Neuronal stem cell (in vitro differentiated cells): Measurements from ENCODE around the gene CLCN4.

Experiments used
- DNase-seq: peaks from one replicate; pipeline ENCODE4 v3.0.0-alpha.2; 2013; ENCODE audit warnings: low spot score
- H2AFZ ChIP-seq: one replicate; pipeline ENCODE4 v1.6.1; 2013; ENCODE audit warnings: mild to moderate bottlenecking, low read length, inconsistent platforms
- H2AK5ac ChIP-seq: 2 replicates; pipeline ENCODE4 v1.6.1; 2013; ENCODE audit warnings: low read depth, mild to moderate bottlenecking, inconsistent platforms, low read length, moderate library complexity, mixed read lengths
- H2BK120ac ChIP-seq: 2 replicates; pipeline ENCODE4 v1.6.1; 2013; ENCODE audit warnings: low read depth, mild to moderate bottlenecking, inconsistent platforms, low read length, moderate library complexity, mixed read lengths
- H2BK12ac ChIP-seq: one replicate; pipeline ENCODE4 v1.6.1; 2013; ENCODE audit warnings: low read length, inconsistent platforms
- H2BK15ac ChIP-seq: 2 replicates; pipeline ENCODE4 v1.6.1; 2013; ENCODE audit warnings: mild to moderate bottlenecking, low read length, inconsistent platforms, mixed read lengths
- H2BK5ac ChIP-seq: one replicate; pipeline ENCODE4 v1.6.1; 2013; ENCODE audit warnings: inconsistent platforms, mild to moderate bottlenecking, low read length, moderate library complexity
- H3K14ac ChIP-seq: one replicate; pipeline ENCODE4 v1.6.1; 2013; ENCODE audit warnings: low read length, inconsistent platforms
- H3K18ac ChIP-seq: 2 replicates; pipeline ENCODE4 v1.6.1; 2013; ENCODE audit warnings: low read length, inconsistent platforms
- H3K23ac ChIP-seq: 2 replicates; pipeline ENCODE4 v1.6.1; 2013; ENCODE audit warnings: low read depth, mild to moderate bottlenecking, mixed read lengths, low read length, inconsistent platforms; ENCODE audit not compliant: poor library complexity
- H3K27ac ChIP-seq: replicated peaks from 3 replicates; pipeline ENCODE4 v1.5.1; 2013; ENCODE audit warnings: low read length, inconsistent platforms
- H3K27me3 ChIP-seq, 3 experiments: 2 replicates each; pipeline ENCODE4 v1.6.1; 2013; ENCODE audit warnings: low read length in 3 of 3, mild to moderate bottlenecking in 2 of 3, inconsistent platforms in 1 of 3, low read depth in 1 of 3, mixed read lengths in 1 of 3, moderate library complexity in 1 of 3; ENCODE audit not compliant: control insufficient read depth in 3 of 3, insufficient read depth in 3 of 3
- H3K36me3 ChIP-seq, 2 donors: replicated peaks in 1 of 2; 2 replicates each; pipeline ENCODE4 v1.6.1; 2013; ENCODE audit warnings: low read length in 2 of 2; ENCODE audit not compliant: control insufficient read depth in 2 of 2, insufficient read depth in 2 of 2
- H3K4ac ChIP-seq: 2 replicates; pipeline ENCODE4 v1.6.1; 2013; ENCODE audit warnings: inconsistent platforms, mild to moderate bottlenecking, low read length, moderate library complexity
- H3K4me1 ChIP-seq, 2 donors: 1 replicate in 1 of 2; 2 replicates in 1 of 2; pipeline ENCODE4 v1.6.1; 2013; ENCODE audit warnings: low read length in 2 of 2, low read depth in 1 of 2; ENCODE audit not compliant: control insufficient read depth in 2 of 2, insufficient read depth in 1 of 2
- H3K4me2 ChIP-seq: one replicate; pipeline ENCODE4 v1.6.1; 2013; ENCODE audit warnings: mild to moderate bottlenecking, low read length, inconsistent platforms; ENCODE audit not compliant: insufficient read depth, poor library complexity, severe bottlenecking
- H3K4me3 ChIP-seq, 2 donors: 2 replicates each; pipeline ENCODE4 v1.5.1; 2013; ENCODE audit warnings: low read length in 2 of 2, mild to moderate bottlenecking in 2 of 2, inconsistent platforms in 1 of 2, moderate library complexity in 1 of 2
- H3K79me1 ChIP-seq: one replicate; pipeline ENCODE4 v1.6.1; 2013; ENCODE audit warnings: low read depth, mild to moderate bottlenecking, inconsistent platforms, low read length, moderate library complexity
- H3K9ac ChIP-seq: one replicate; pipeline ENCODE4 v1.6.1; 2013; ENCODE audit warnings: mild to moderate bottlenecking, low read depth, low read length, inconsistent platforms; ENCODE audit not compliant: poor library complexity
- H3K9me3 ChIP-seq, 2 donors: replicated peaks in 1 of 2; 2 replicates each; pipeline versions ENCODE3 to v1.6.1; 2013; ENCODE audit warnings: low read length in 2 of 2, mild to moderate bottlenecking in 2 of 2, inconsistent platforms in 1 of 2, low read depth in 1 of 2, mixed read lengths in 1 of 2, moderate library complexity in 1 of 2; ENCODE audit not compliant: control insufficient read depth in 2 of 2, insufficient read depth in 1 of 2
- H4K8ac ChIP-seq: one replicate; pipeline ENCODE4 v1.6.1; 2013; ENCODE audit warnings: low read depth, mild to moderate bottlenecking, inconsistent platforms, low read length, moderate library complexity
- H4K91ac ChIP-seq: one replicate; pipeline ENCODE4 v1.6.1; 2013; ENCODE audit warnings: low read length, low read depth, mild to moderate bottlenecking, inconsistent platforms; ENCODE audit not compliant: poor library complexity
- WGBS, 2 donors: extraction: QIAGEN DNeasy Blood & Tissue Kit; methylation state at CpG; one replicate each; pipeline ENCODE4 v1.1.7; 2013; ENCODE audit warnings: missing lambda C conversion rate in 2 of 2, mixed read lengths in 1 of 2; ENCODE audit not compliant: insufficient read length in 2 of 2, insufficient replicate concordance in 1 of 2; ENCODE audit errors: extremely low coverage in 2 of 2; 5-methylcytosine and 5-hydroxymethylcytosine counted together

Gene CLCN4

GRCh38 chrX:10212395-10212794 is 55.6 kb downstream of the CLCN4 start:
- Histone ChIP-seq H2BK12ac (no peak overlapping the region), H3K79me1 (no peaks in the 10 kb centered on the region), H3K9ac (no peak overlapping the region), H3K4me1 (peaks cover 0 to 2% of the 10 kb centered on the region in 2 donors), H4K8ac (no peak overlapping the region), H3K23ac (no peak overlapping the region), H3K4ac (no peak overlapping the region), H3K4me2 (no peak overlapping the region), H2BK5ac (no peak overlapping the region), H3K14ac (no peak overlapping the region), H3K27me3 (no peaks in the 10 kb centered on the region), H3K27ac (no peak overlapping the region), H2BK15ac (no peak overlapping the region), H3K4me3 (no peak overlapping the region), H3K9me3 (no peaks in the 10 kb centered on the region), H3K18ac (no peak overlapping the region), H2AK5ac (no peak overlapping the region), H3K36me3 (no peaks in the 10 kb centered on the region), H2AFZ (no peak overlapping the region), H4K91ac (no peak overlapping the region), H2BK120ac (no peak overlapping the region)
- no peak for DNase-seq
- WGBS, 2 donors = no CpG with 5 or more reads among the region's 15 CpGs

- H4K8ac ChIP-seq = no peak overlapping the region
- no peaks in the 10 kb centered on the region for H3K79me1 ChIP-seq
- no peak overlapping the region for H3K14ac ChIP-seq
- no peak overlapping the region for H2BK15ac ChIP-seq
- no peak overlapping the region for H3K27ac ChIP-seq
- no peak overlapping the region for H3K18ac ChIP-seq
- H3K36me3 ChIP-seq = no peaks in the 10 kb centered on the region
- H3K4me2 ChIP-seq = no peak overlapping the region
- H2BK5ac ChIP-seq = no peak overlapping the region
- no peaks in the 10 kb centered on the region for H3K9me3 ChIP-seq
- H2BK12ac ChIP-seq = no peak overlapping the region
- H3K4me3 ChIP-seq = no peak overlapping the region
- no peak overlapping the region for H2AK5ac ChIP-seq
- H4K91ac ChIP-seq = no peak overlapping the region
- H2AFZ ChIP-seq = no peak overlapping the region
- peaks cover 0 to 3% of the 10 kb centered on the region in 2 donors for H3K4me1 ChIP-seq
- no peaks in the 10 kb centered on the region for H3K27me3 ChIP-seq
- no peak for DNase-seq
- H2BK120ac ChIP-seq = no peak overlapping the region
- WGBS, 2 donors = no CpG with 5 or more reads among the region's 24 CpGs
- H3K9ac ChIP-seq = no peak overlapping the region
- no peak overlapping the region for H3K23ac ChIP-seq
- no peak overlapping the region for H3K4ac ChIP-seq
Measured at GRCh38 chrX:10213716-10214115, 56.9 kb downstream of the CLCN4 start.

GRCh38 chrX:10216208-10216607 is 59.4 kb downstream of the CLCN4 start:
- Histone ChIP-seq H4K91ac (no peak overlapping the region), H2AFZ (no peak overlapping the region), H3K27me3 (no peaks in the 10 kb centered on the region), H2BK5ac (no peak overlapping the region), H3K9me3 (no peaks in the 10 kb centered on the region), H3K23ac (no peak overlapping the region), H3K79me1 (no peaks in the 10 kb centered on the region), H3K14ac (no peak overlapping the region), H2BK12ac (no peak overlapping the region), H3K18ac (no peak overlapping the region), H4K8ac (no peak overlapping the region), H2BK15ac (no peak overlapping the region), H3K27ac (no peak overlapping the region), H3K36me3 (no peaks in the 10 kb centered on the region), H3K4ac (no peak overlapping the region), H3K9ac (no peak overlapping the region), H2BK120ac (no peak overlapping the region), H3K4me1 (peaks cover 0 to 3% of the 10 kb centered on the region in 2 donors), H2AK5ac (no peak overlapping the region), H3K4me2 (no peak overlapping the region), H3K4me3 (no peak overlapping the region)
- no CpG with 5 or more reads among the region's 8 CpGs for WGBS, 2 donors
- no peak for DNase-seq

GRCh38 chrX:10217198-10217597 is 60.4 kb downstream of the CLCN4 start:
- H3K9ac ChIP-seq = no peak overlapping the region
- H3K14ac ChIP-seq = no peak overlapping the region
- H3K9me3 ChIP-seq = no peaks in the 10 kb centered on the region
- no peak overlapping the region for H4K8ac ChIP-seq
- no peak overlapping the region for H3K4me2 ChIP-seq
- H2AK5ac ChIP-seq = no peak overlapping the region
- no peak overlapping the region for H3K23ac ChIP-seq
- no peak overlapping the region for H3K18ac ChIP-seq
- no peak overlapping the region for H2BK12ac ChIP-seq
- H3K4me1 ChIP-seq = peaks cover 0 to 3% of the 10 kb centered on the region in 2 donors
- no peak overlapping the region for H3K4me3 ChIP-seq
- H3K27me3 ChIP-seq = no peaks in the 10 kb centered on the region
- no CpG with 5 or more reads among the region's 1 CpG for WGBS, 2 donors
- no peak for DNase-seq
- H3K27ac ChIP-seq = no peak overlapping the region
- no peaks in the 10 kb centered on the region for H3K79me1 ChIP-seq
- no peak overlapping the region for H3K4ac ChIP-seq
- no peaks in the 10 kb centered on the region for H3K36me3 ChIP-seq
- H4K91ac ChIP-seq = no peak overlapping the region
- no peak overlapping the region for H2AFZ ChIP-seq
- H2BK120ac ChIP-seq = no peak overlapping the region
- no peak overlapping the region for H2BK15ac ChIP-seq
- H2BK5ac ChIP-seq = no peak overlapping the region
